Nephron progenitor cell (in vitro differentiated cells): ENCODE results near the gene EXOSC7.

ENCODE experiments used
- DNase-seq: peaks from one replicate; pipeline ENCODE4 v3.0.0; 2021
- H3K27ac Mint-ChIP-seq: 2 replicates; pipeline ENCODE4 v1.8.0; 2021; ENCODE audit warnings: mild to moderate bottlenecking, moderate library complexity, mixed read lengths
- H3K27me3 Mint-ChIP-seq: 2 replicates; pipeline ENCODE4 v1.8.0; 2021; ENCODE audit warnings: mild to moderate bottlenecking, low read depth, mixed read lengths; ENCODE audit not compliant: poor library complexity
- H3K36me3 Mint-ChIP-seq: 2 replicates; pipeline ENCODE4 v1.8.0; 2021; ENCODE audit warnings: low read depth, mixed read lengths
- H3K4me1 Mint-ChIP-seq: 2 replicates; pipeline ENCODE4 v1.8.0; 2021; ENCODE audit warnings: mixed read lengths
- H3K4me3 Mint-ChIP-seq: 2 replicates; pipeline ENCODE4 v1.8.0; 2021; ENCODE audit warnings: mild to moderate bottlenecking, moderate library complexity, mixed read lengths
- H3K9me3 Mint-ChIP-seq: 2 replicates; pipeline ENCODE4 v1.8.0; 2021; ENCODE audit warnings: mild to moderate bottlenecking, moderate library complexity, mixed read lengths
- TF ChIP-seq, protein P1 (sequence below): fragments of 200-600 bp; sonication (generic); IDR thresholded peaks from 2 replicates; pipeline ENCODE4 v1.5.0; 2021; ENCODE audit warnings: antibody characterized with exemption

The EXOSC7 gene

DNA sequence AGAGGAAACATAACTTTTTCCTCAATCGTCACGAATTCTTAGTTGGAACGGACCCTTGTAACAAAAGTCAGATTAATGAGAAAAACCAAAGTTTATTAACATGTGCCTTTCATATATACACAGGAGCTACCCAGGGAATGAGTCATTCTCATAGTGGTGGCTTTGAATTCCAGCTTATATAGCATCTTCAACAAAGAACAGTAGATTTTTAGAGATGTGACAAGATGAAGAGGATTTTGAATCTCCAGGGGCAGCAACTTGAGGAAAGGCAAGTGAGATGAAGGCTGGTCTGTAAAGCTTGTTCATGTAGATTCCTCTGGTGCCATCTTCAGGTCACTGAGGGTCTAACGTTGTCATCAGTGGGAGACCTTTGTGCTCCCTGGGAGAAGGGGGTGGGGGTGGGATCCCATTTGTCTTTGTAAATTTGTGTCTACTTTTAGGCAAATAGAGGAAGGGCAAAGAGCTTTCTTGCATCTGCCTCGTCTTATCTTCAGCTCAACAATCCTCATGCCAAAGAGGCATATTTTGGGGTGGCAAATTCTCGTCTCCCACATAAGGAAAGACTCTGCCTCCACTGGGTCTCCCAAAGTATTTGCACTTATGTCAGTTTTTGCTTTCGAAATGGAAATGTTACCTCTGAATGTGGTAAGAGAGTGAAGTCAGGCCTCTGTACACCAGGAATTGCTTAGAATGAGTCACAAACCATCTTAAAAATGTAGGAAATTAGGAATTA is 79.5 kb downstream of the EXOSC7 start:
- TF ChIP-seq, protein P1, sequence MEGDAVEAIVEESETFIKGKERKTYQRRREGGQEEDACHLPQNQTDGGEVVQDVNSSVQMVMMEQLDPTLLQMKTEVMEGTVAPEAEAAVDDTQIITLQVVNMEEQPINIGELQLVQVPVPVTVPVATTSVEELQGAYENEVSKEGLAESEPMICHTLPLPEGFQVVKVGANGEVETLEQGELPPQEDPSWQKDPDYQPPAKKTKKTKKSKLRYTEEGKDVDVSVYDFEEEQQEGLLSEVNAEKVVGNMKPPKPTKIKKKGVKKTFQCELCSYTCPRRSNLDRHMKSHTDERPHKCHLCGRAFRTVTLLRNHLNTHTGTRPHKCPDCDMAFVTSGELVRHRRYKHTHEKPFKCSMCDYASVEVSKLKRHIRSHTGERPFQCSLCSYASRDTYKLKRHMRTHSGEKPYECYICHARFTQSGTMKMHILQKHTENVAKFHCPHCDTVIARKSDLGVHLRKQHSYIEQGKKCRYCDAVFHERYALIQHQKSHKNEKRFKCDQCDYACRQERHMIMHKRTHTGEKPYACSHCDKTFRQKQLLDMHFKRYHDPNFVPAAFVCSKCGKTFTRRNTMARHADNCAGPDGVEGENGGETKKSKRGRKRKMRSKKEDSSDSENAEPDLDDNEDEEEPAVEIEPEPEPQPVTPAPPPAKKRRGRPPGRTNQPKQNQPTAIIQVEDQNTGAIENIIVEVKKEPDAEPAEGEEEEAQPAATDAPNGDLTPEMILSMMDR: no peak
- Mint-ChIP-seq H3K36me3 (no peaks in the 10 kb centered on the region), H3K4me1 (peaks cover 20% of the 10 kb centered on the region), H3K27me3 (peaks cover 4% of the 10 kb centered on the region), H3K4me3 (no peak overlapping the region), H3K9me3 (no peaks in the 10 kb centered on the region), H3K27ac (no peak overlapping the region)
- DNase-seq: no peak

- Mint-ChIP-seq H3K4me1 (peaks cover 20% of the 10 kb centered on the region), H3K4me3 (no peak overlapping the region)
Measured at GRCh38 chr3:45056608-45057301, 80.7 kb downstream of the EXOSC7 start.

GRCh38 chr3:45057557-45057956 is 81.5 kb downstream of the EXOSC7 start:
- Mint-ChIP-seq H3K27ac (no peak overlapping the region), H3K27me3 (peaks cover 4% of the 10 kb centered on the region), H3K4me1 (peaks cover 20% of the 10 kb centered on the region), H3K36me3 (no peaks in the 10 kb centered on the region), H3K4me3 (no peak overlapping the region), H3K9me3 (no peaks in the 10 kb centered on the region)
- DNase-seq: no peak
- TF ChIP-seq, protein P1: no peak

More at GRCh38 chr3:45056608-45057301, 80.7 kb downstream of the EXOSC7 start:
- Mint-ChIP-seq H3K9me3 (no peaks in the 10 kb centered on the region), H3K36me3 (no peaks in the 10 kb centered on the region), H3K27me3 (peaks cover 4% of the 10 kb centered on the region), H3K27ac (peak overlapping the region; percentile 16)
- no peak for DNase-seq
- TF ChIP-seq, protein P1: no peak

DNA sequence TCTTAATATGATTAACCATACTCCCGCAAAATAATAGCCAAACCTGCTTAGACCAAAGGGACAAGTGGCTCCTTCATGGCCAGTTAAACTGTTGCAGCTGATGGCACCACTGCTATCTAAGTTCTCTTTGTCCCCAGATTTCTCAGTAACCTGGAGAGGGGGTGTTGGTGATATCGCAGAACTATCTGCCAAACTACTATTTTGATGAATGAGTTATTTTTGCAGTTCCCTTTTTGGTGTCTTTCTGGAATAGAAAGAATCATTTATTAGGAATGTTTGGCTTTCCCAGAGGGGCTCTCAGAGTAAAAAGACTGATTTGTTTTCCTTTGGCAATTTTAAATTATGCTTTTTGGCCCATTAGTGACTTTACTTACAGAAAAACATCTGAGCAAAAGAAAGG is 83.1 kb downstream of the EXOSC7 start:
- Mint-ChIP-seq H3K9me3 (no peaks in the 10 kb centered on the region), H3K4me1 (peaks cover 20% of the 10 kb centered on the region), H3K36me3 (no peaks in the 10 kb centered on the region), H3K27ac (no peak overlapping the region), H3K4me3 (no peak overlapping the region), H3K27me3 (peaks cover under 1% of the 10 kb centered on the region)
- TF ChIP-seq, protein P1: no peak
- DNase-seq: no peak

- Mint-ChIP-seq H3K9me3 (no peaks in the 10 kb centered on the region), H3K27me3 (peaks cover 2% of the 10 kb centered on the region), H3K36me3 (no peaks in the 10 kb centered on the region), H3K27ac (no peak overlapping the region), H3K4me3 (no peak overlapping the region), H3K4me1 (peaks cover 19% of the 10 kb centered on the region)
- DNase-seq: no peak
- TF ChIP-seq, protein P1: no peak
Measured at GRCh38 chr3:45060165-45060892, 84.3 kb downstream of the EXOSC7 start.
